ENCODE results near the gene TCF4.

The TCF4 gene

DNA sequence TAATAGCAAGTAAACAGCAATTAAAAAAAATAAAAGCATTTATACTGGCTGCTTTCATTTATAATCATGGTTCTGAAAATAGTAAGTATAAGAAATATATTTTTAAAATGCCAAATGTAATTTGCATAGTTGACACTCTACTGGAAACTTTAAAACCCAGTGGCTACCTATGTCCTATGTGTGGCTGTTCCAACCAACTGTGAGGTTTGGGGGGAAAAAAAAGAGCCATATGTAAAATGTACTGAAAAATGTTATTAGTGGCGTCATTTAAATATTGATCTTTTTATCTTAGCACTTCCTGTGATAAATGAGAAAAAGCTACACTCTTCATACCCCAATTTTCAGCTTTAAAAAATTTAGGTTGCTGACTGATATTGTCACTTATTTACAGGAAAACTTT is 270.7 kb downstream of the TCF4 start:
- peak in 1 of 3 experiments; percentile 62 for DNase-seq

GRCh38 chr18:55316486-55317184 is 271.4 kb downstream of the TCF4 start:
- DNase-seq, result peak in 1 of 3 experiments; percentile 70

DNA sequence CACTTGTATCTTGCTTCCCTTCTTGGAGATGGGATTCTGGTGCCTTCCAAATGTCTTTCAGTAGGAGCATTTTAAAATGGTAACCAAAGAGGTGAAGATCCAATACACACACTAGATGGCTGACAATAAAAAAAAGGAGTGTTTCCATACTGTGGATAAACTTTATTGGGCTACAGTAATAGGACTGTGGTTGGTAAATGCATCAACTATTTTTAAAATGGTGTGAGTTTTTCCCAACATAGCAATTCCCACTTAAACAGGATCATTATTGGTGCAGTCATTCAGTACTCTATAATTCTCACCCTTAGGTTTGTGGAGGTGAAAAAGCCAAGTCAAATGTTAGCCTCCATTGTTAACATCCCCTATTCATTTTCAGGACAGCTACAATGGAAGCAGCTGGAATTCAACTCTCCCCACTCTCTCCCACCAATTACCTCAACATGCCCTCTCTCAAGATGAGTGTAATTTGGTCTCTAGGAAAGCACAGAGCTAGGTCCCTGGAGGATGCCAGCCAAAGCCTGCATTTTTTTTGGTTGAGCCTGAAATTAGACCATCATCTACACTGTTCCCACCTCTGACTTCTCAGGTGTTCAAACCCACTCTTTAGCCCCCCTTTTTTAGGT is 273.3 kb downstream of the TCF4 start:
- DNase-seq, result peak; percentile 24 to 99 (median 86)

DNA sequence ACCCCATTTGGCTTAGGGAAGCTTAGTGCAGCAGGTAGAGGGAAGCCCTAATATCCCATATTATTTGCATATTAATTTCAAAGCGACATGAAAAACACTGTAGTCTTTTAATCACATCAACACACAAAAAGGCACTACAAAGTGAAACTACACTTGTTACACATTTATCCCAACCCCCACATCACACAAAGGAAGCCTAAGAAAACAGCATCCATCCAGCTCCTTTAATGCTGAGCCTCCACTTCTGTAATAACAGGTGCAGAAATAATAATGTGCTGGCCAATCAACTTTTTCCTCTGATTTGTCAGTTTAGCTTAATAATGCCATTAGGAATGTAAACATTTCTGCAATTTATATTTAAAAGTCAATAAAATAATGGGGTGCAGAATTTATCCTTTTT is 274.0 kb downstream of the TCF4 start:
- DNase-seq, result peak in 2 of 3 experiments; percentile 66 to 96

- DNase-seq, result no peak
Measured at GRCh38 chr18:55310863-55311262, 277.1 kb downstream of the TCF4 start.

- no peak for DNase-seq
Measured at GRCh38 chr18:55310044-55310676, 277.8 kb downstream of the TCF4 start.

DNA sequence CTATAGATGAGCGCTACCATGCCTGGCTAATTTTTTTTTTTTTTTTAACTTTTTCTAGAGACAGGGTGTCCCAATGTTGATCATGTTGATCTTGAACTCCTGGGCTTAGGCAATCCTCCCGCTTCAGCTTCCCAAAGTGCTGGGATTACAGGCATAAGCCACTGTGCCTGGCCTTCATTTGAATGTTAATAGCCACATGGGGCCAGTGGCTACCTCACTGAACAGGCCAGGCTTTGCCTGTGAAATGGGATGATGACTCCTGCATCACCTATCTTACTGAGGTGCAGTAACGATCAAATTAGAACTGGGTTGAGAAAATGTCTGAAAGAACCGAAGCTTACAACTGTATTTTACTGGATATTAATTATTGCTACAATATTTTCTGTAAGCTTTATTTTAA is 278.7 kb downstream of the TCF4 start:
- DNase-seq, result no peak

GRCh38 chr18:55307505-55307904 is 280.5 kb downstream of the TCF4 start:
- peak in 2 of 3 experiments; percentile 85 to 98 for DNase-seq

DNA sequence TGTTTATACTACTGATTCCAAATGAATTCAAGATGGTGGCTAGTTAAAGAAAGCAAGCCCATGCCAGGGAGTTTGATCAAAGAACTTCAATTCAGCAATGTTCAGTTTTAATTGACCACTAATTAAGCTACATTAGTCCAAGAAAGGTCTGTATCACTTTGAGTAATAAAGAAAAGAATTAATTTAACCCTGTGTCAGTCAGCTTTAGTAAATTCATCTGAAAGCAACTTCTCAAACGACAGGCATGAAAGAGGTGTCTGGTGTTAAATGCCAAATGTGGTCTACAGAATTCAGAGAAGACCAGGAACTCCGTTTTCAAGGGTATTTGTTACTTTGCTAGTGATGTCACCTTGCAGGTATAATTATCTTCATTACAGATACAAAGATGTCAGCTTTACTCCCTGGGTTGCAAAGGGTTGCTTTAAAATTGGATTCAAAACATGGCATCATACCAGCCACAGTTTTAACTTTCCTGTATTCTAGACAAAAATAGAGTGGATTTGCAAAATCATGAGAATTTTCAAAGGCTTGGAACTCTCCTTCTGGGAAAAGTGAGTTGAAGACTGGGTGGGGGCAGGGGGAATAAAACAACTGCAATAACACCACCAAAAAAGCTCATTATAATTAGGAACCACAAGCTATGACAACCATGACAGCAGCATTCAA is 281.5 kb downstream of the TCF4 start:
- peak in 1 of 3 experiments; percentile 68 for DNase-seq

DNA sequence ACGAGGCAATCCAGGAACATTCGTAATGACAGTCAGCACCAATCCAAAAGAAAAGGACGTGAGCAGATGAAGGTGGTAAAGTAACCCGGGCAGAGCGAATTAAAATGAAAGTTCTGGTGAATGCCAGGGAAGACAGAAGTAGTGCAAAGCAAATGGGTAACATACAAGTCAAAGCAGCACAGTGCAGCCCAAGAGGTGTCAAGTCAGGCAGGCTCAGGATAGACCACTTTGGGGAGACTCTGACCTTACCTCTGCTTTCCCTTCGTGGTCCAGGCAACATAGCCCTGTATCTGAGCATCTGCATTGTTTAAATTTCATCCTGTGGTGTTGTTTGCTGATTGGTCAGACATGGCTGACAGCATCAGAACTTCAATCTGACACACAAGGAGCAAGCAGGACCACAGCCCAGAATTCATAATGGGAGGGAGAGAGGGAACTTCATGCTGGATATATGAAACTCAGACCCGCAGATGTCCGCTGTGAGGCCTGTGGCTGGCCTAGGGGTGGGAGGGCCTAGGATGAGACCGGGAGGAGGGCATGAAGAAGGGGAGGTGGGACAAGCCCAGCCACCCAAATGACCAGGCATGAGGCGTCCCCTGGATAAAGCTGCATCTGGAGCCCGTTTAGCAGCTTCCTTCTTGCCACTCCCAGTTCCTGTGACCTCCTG is 285.7 kb downstream of the TCF4 start:
- DNase-seq, result peak in 2 of 3 experiments; percentile 34 to 72

DNA sequence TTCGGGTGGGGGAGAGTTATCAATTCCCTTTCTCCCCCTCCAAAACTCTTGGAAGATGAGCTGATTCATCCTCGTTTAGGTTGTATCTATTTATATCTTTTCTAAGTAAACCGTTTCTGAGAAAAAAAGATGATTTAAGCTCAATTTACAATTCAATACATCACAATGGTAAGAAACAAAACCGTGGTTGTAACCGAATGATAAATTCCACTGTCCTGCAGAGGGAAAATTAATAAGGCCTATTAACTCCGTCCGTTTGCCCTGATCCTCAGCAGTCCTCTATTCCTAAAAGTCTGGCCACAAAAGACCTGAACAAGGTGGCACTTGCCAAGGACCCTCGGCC is 286.2 kb downstream of the TCF4 start:
- DNase-seq, result peak in 1 of 3 experiments; percentile 72

GRCh38 chr18:55300936-55301531 is 287.0 kb downstream of the TCF4 start:
- DNase-seq, result no peak

- DNase-seq, result peak in 2 of 3 experiments; percentile 93 to 99
Measured at GRCh38 chr18:55300421-55300935, 287.5 kb downstream of the TCF4 start.

DNA sequence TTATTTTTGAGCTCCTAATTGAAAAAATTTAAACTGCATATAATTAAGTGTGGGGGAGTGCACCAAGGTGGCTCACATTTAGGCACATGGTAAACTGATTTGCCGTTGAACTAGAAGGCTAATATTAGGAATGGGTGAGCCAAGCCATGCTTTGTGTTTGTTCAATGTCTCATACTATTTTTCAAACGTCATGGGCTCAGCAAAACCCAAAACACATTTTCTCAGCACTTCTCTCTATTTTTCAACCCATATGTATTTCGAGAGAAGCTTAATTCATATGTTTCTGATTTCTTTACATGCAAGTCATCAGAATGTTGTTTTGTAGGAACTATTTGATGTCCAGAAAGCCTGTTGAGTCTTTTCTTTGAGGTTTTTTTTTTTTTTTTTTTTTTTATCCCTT is 291.2 kb downstream of the TCF4 start:
- DNase-seq, result no peak

DNA sequence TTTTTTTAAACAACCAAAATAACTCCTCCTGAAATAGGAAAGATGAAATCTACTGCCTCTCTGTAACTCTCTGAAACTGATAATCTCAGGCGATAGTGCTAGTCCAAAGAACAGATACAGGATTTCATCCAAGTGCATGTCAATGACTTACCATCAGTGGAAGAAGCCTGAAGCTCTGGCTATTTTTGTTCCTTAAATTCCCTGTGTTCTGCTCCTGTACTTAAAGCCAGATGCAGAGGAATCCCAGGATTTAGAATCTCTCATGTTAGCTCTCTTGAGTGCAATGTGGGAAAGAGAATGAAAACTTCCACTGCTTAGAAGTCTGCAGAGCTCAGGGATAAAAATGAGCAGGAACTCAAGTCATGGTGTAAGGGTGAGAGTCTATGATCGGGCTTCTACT is 291.9 kb downstream of the TCF4 start:
- DNase-seq, result no peak

DNA sequence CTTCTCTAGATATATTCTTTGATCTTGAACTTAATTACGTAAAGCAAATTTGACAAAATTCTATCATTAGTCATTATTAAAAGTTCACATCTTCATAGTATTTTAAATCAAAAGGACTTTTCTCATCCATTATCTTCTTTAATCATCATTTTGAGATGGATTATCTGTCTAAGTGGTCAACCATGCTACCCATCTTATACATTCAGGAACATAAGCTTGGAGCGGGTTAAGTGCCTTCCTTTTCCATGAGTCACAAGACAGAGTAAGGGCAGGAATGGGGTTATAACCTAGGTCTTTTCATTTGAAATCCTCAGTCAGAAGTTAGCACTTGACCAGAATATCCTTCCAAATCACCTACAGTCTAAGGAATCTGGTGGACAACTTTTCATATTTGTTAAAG is 297.1 kb downstream of the TCF4 start:
- no peak for DNase-seq

DNA sequence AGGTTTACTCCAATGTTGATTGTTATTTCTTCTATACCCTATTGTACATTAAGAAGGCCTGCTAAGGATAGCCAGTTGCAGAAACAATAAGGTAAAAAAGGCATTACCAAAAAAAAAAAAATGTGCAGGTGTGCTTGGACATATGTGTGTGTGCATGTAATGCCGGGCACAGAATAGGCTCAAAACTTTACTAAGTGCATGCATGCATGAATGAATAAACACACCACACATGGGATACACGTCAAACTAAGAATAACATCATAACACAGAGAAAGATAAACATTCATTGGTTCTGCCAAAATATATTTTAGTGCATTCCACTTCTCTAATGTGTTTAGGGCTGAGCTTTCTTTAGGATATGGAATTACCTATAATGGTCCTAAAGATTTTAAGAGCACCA is 298.2 kb downstream of the TCF4 start:
- no peak for DNase-seq

GRCh38 chr18:55289048-55289447 is 298.9 kb downstream of the TCF4 start:
- DNase-seq, result peak in 1 of 3 experiments; percentile 70

GRCh38 chr18:55287935-55288868 is 299.8 kb downstream of the TCF4 start:
- no peak for DNase-seq

GRCh38 chr18:55287149-55287806 is 300.7 kb downstream of the TCF4 start:
- DNase-seq, result peak; percentile 2 to 87 (median 62)

Data from NCI-H1417 (cell line).